DND-41 (cell line): ENCODE results near the gene CHD6.

Experiments
- ATAC-seq: fragments of 200-7000 bp; cut with Tn5 transposase; 3 replicates; pipeline ENCODE4 v1.9.1; 2021; ENCODE audit warnings: low read depth; ENCODE audit not compliant: insufficient read depth
- DNase-seq: peaks from one replicate; pipeline ENCODE4 v3.0.0-alpha.2; 2020
- H2AFZ ChIP-seq: 2 replicates; pipeline ENCODE4 v1.6.0; 2012; ENCODE audit warnings: low read depth, low read length
- H3K27ac ChIP-seq: 2 replicates; pipeline ENCODE4 v1.5.1; 2012; ENCODE audit warnings: low read length, inconsistent platforms
- H3K27me3 ChIP-seq: fragments of 200-600 bp; sonication (generic); 2 replicates; pipeline ENCODE4 v1.6.0; 2012; ENCODE audit warnings: low read length, mild to moderate bottlenecking, inconsistent platforms; ENCODE audit not compliant: insufficient read depth, poor library complexity
- H3K36me3 ChIP-seq: 2 replicates; pipeline ENCODE4 v1.5.1; 2012; ENCODE audit warnings: low read length, inconsistent platforms; ENCODE audit not compliant: insufficient read depth
- H3K4me1 ChIP-seq: 2 replicates; pipeline ENCODE4 v1.5.1; 2012; ENCODE audit warnings: mild to moderate bottlenecking, low read length; ENCODE audit not compliant: insufficient read depth
- H3K4me2 ChIP-seq: 2 replicates; pipeline ENCODE4 v1.6.0; 2012; ENCODE audit warnings: mild to moderate bottlenecking, moderate library complexity, low read length, inconsistent platforms; ENCODE audit not compliant: insufficient read depth
- H3K4me3 ChIP-seq, 2 experiments: fragments of 200-600 bp in 1 of 2; shearing (Covaris generic) in 1 of 2; 2 replicates each; pipeline ENCODE4 v1.5.1; 2012 to 2016; ENCODE audit warnings: inconsistent platforms in 2 of 2, low read length in 2 of 2, mild to moderate bottlenecking in 2 of 2, low read depth in 1 of 2, moderate library complexity in 1 of 2
- H3K79me2 ChIP-seq: 2 replicates; pipeline ENCODE4 v1.6.0; 2012; ENCODE audit warnings: low read length, inconsistent platforms; ENCODE audit not compliant: insufficient read depth
- H3K9ac ChIP-seq: 2 replicates; pipeline ENCODE4 v1.6.0; 2012; ENCODE audit warnings: low read depth, mild to moderate bottlenecking, inconsistent platforms, low read length, moderate library complexity
- H3K9me3 ChIP-seq: 2 replicates; pipeline ENCODE4 v1.5.1; 2012; ENCODE audit warnings: low read length, moderate library complexity, mild to moderate bottlenecking, inconsistent platforms; ENCODE audit not compliant: insufficient read depth, severe bottlenecking
- H4K20me1 ChIP-seq: 2 replicates; pipeline ENCODE4 v1.6.0; 2012; ENCODE audit warnings: low read length; ENCODE audit not compliant: insufficient read depth
- EZH2 ChIP-seq: IDR thresholded peaks from 3 replicates; pipeline ENCODE4 v1.6.1; 2012; ENCODE audit warnings: borderline replicate concordance, low read depth, mild to moderate bottlenecking, moderate library complexity, low read length, inconsistent platforms; ENCODE audit not compliant: severe bottlenecking
- TF ChIP-seq, protein P1 (sequence below): IDR thresholded peaks from 2 replicates; pipeline ENCODE4 v1.5.1; 2012; ENCODE audit warnings: borderline replicate concordance, low read length, moderate library complexity, mild to moderate bottlenecking; ENCODE audit not compliant: poor library complexity, severe bottlenecking; ENCODE audit errors: extremely low read depth

CHD6 gene

DNA sequence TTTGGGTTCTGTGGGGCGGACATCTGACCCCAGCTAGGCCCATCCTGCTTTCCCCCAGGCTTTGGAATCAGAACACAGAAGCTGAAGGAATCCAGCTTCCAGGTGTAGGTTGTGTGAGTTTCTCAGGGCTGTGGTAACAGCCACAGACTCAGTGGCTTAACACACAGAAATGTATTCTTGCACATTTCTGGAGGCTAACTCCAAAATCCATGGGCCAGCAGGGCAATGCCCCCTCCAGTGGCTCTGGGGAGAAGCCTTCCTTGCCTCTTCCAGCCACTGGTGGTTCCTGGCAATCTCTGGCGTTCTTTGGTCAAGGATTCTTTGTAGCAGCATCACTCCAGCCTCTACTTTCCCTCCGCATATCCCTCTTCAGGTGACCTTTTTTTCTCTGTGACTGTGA lies 250.2 kb downstream of the CHD6 start:
- Histone ChIP-seq H3K27me3 (no peaks in the 10 kb centered on the region), H3K4me2 (no peak overlapping the region), H3K9me3 (no peaks in the 10 kb centered on the region), H3K36me3 (no peaks in the 10 kb centered on the region), H2AFZ (no peak overlapping the region), H4K20me1 (no peaks in the 10 kb centered on the region), H3K9ac (no peak overlapping the region), H3K79me2 (no peaks in the 10 kb centered on the region), H3K27ac (no peak overlapping the region), H3K4me3 (no peak overlapping the region), H3K4me1 (no peaks in the 10 kb centered on the region)
- ATAC-seq, result no peak
- DNase-seq, result no peak
- no peak for TF ChIP-seq EZH2
- TF ChIP-seq, protein P1, sequence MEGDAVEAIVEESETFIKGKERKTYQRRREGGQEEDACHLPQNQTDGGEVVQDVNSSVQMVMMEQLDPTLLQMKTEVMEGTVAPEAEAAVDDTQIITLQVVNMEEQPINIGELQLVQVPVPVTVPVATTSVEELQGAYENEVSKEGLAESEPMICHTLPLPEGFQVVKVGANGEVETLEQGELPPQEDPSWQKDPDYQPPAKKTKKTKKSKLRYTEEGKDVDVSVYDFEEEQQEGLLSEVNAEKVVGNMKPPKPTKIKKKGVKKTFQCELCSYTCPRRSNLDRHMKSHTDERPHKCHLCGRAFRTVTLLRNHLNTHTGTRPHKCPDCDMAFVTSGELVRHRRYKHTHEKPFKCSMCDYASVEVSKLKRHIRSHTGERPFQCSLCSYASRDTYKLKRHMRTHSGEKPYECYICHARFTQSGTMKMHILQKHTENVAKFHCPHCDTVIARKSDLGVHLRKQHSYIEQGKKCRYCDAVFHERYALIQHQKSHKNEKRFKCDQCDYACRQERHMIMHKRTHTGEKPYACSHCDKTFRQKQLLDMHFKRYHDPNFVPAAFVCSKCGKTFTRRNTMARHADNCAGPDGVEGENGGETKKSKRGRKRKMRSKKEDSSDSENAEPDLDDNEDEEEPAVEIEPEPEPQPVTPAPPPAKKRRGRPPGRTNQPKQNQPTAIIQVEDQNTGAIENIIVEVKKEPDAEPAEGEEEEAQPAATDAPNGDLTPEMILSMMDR, result no peak

DNA sequence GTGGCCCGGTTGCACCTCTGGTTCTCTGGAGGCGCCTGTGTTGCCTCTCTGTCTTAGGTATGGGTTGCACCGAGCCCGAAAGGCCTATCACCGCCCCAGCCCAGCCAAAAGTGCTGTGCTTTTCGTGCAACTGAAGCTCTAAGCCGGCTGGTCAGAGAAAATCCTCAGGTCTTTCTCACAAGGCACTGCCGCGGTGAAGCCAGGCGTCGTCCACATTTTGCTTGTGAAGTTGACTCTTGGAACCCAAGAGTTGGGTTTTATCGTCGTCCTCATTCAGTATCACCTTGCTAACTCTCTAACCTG lies 250.8 kb downstream of the CHD6 start:
- TF ChIP-seq EZH2, result no peak
- TF ChIP-seq, protein P1, result no peak
- H3K4me3 ChIP-seq, result no peak overlapping the region
- no peak for ATAC-seq
- H3K79me2 ChIP-seq, result no peaks in the 10 kb centered on the region
- no peaks in the 10 kb centered on the region for H3K36me3 ChIP-seq
- no peaks in the 10 kb centered on the region for H3K4me1 ChIP-seq
- no peaks in the 10 kb centered on the region for H3K9me3 ChIP-seq
- no peak overlapping the region for H2AFZ ChIP-seq
- no peaks in the 10 kb centered on the region for H3K27me3 ChIP-seq
- no peak for DNase-seq
- H3K27ac ChIP-seq, result no peak overlapping the region
- H3K9ac ChIP-seq, result no peak overlapping the region
- no peak overlapping the region for H3K4me2 ChIP-seq
- no peaks in the 10 kb centered on the region for H4K20me1 ChIP-seq

DNA sequence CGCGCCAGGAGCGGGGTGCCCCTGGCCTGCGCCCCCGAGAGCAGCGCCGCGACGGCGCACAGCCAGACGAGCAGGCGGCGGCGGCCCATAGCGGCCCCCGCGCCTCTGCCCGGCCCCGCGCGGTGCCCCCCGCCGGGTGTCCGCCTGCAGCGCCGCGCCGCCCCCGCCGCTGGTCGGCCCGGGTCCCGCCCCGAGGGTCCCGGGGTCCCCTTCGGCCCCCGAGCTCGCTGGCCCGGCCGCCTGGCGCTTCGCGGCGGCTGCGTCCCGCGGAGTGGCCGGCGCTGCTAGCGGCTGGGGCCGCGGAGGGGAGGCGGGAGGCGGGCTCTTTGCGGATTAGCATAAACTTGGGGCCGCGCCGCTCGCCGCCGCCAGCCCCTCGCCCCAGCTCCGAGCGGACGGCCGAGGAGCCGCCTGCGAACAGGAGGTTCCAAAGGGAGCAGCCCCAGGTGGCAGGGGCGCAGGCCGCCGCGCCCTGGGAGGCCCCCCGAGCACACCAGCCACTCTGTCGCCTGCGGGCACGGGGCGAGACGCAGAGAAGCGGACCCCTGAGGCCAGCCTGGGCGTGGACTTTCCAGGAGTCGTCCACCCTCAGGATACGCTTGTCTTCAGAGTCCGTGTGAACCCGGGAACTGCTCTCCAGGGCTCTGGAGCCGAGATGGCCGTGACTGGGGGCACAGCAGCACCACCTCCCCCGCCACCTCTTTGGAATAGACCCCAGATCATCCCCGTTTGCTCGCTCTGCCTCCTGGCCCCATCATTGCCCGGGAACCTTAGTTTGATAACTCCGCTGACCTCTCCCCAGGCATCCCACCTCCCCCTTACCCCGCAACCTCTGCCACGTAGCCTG lies 251.4 kb downstream of the CHD6 start, which contains the start of gene EMILIN3:
Gene EMILIN3, minus strand, starts transcription at position 273 of the 847 bp plus-strand sequence. Its CDS starts 184 bp downstream, at position 89.
- TF ChIP-seq EZH2, result no peak
- TF ChIP-seq, protein P1, result no peak
- Histone ChIP-seq H3K4me3 (no peak within 1 kb of the TSS), H3K36me3 (no peaks in the 10 kb centered on the region), H3K4me2 (no peak within 1 kb of the TSS), H3K9me3 (no peaks in the 10 kb centered on the region), H3K27me3 (no peaks in the 10 kb centered on the region), H3K4me1 (no peaks in the 10 kb centered on the region), H3K79me2 (no peaks in the 10 kb centered on the region), H4K20me1 (no peaks in the 10 kb centered on the region), H3K27ac (no peak within 1 kb of the TSS), H3K9ac (no peak within 1 kb of the TSS), H2AFZ (no peak within 1 kb of the TSS)
- ATAC-seq, result no peak
- DNase-seq, result no peak
